Esophagus squamous epithelium (tissue), 5 donors: ENCODE data around the gene CD38. TPM values are rescaled to one million over a fixed set of nuclear protein-coding genes. Genes with fewer than 3 reads are reported as not detected.

ENCODE experiments used
- DNase-seq: peaks from one replicate; lab custom pipeline; 2025; lab: John Stamatoyannopoulos, UW
- H3K27ac ChIP-seq, 4 donors: fragments of 200-600 bp; sonication (generic); one replicate each; pipeline ENCODE4 v1.5.1; 2016 to 2019; ENCODE audit warnings: mild to moderate bottlenecking in 1 of 4
- H3K27me3 ChIP-seq, 4 donors: fragments of 200-600 bp; sonication (generic); 1 replicate in 3 of 4; 2 replicates in 1 of 4; pipeline versions ENCODE4 v1.5.1 to v1.6.0; 2017 to 2021; ENCODE audit warnings: antibody characterized with exemption in 1 of 4
- H3K36me3 ChIP-seq, 3 donors: fragments of 200-600 bp; sonication (generic); one replicate each; pipeline ENCODE4 v1.5.1; 2016 to 2019
- H3K4me1 ChIP-seq, 3 donors: fragments of 200-600 bp; sonication (generic); one replicate each; pipeline ENCODE4 v1.5.1; 2017 to 2019
- H3K4me3 ChIP-seq, 4 donors: fragments of 200-600 bp; sonication (generic); 1 replicate in 3 of 4; 2 replicates in 1 of 4; pipeline ENCODE4 v1.5.1; 2016 to 2019; ENCODE audit warnings: mild to moderate bottlenecking in 2 of 4, moderate library complexity in 1 of 4
- H3K9me3 ChIP-seq, 3 donors: fragments of 200-600 bp; sonication (generic); one replicate each; pipeline ENCODE4 v1.5.1; 2016 to 2019
- CTCF ChIP-seq, 6 experiments: fragments of 450-650 bp in 4 of 6; fragments of 200-600 bp in 2 of 6; sonication (generic) in 2 of 6; IDR thresholded peaks; one replicate each; pipeline ENCODE4 v1.5.1; 2016 to 2019; ENCODE audit warnings: antibody characterized with exemption in 6 of 6, mild to moderate bottlenecking in 4 of 6, moderate library complexity in 4 of 6
- POLR2A ChIP-seq, 4 donors: fragments of 450-650 bp; IDR thresholded peaks; one replicate each; pipeline ENCODE4 v1.6.1; 2017; ENCODE audit warnings: antibody characterized with exemption in 4 of 4, mild to moderate bottlenecking in 4 of 4, moderate library complexity in 3 of 4
- WGBS, 2 donors: methylation state at CpG; one replicate each; pipeline ENCODE4 v1.1.5; 2018; 5-methylcytosine and 5-hydroxymethylcytosine counted together
- intact Hi-C: fragments of 100-400 bp; cut with DNase I; formaldehyde crosslinking; loops from one replicate; pipeline ENCODE4 v1.15.0; 2022
- total RNA-seq, 4 donors: library from RNA; depleted of rRNA; stranded (reverse); fragments of >200 nt; gene quantifications; one replicate each; pipeline ENCODE4 v1.1.0, GENCODE V29; 2016
- donor health status: DM: yes; HTN: yes; CAD: no.

The CD38 gene
- total RNA-seq, 4 donors from 2014 or later, result 1.1 to 2.5 (median 1.9) TPM

- TF ChIP-seq CTCF (IDR thresholded peaks at IDR 0.05), result no peak
- TF ChIP-seq POLR2A (IDR thresholded peaks at IDR 0.05), result no peak
- intact Hi-C loops, result no loop called here
- 82 to 93% methylated on average over 3 of the region's 3 CpGs for WGBS, 2 donors
Measured at GRCh38 chr4:15901007-15901406, 122.9 kb downstream of the CD38 start.

GRCh38 chr4:15901998-15902397 lies 123.9 kb downstream of the CD38 start:
- intact Hi-C loops, result no loop called here
- Histone ChIP-seq H3K27me3 (peaks cover 0 to 4% (median 0%) of the 10 kb centered on the region in 4 donors), H3K4me3 (no peak overlapping the region), H3K36me3 (no peaks in the 10 kb centered on the region), H3K4me1 (peaks cover 6 to 53% (median 22%) of the 10 kb centered on the region in 3 donors), H3K27ac (no peak overlapping the region), H3K9me3 (no peaks in the 10 kb centered on the region)
- no peak for DNase-seq
- 68 to 73% methylated on average over 2 of the region's 2 CpGs for WGBS, 2 donors
- TF ChIP-seq POLR2A (IDR thresholded peaks at IDR 0.05) (no peak), CTCF (IDR thresholded peaks at IDR 0.05) (no peak)

More at GRCh38 chr4:15901007-15901406, 122.9 kb downstream of the CD38 start:
- DNase-seq, result no peak
- Histone ChIP-seq H3K9me3 (no peaks in the 10 kb centered on the region), H3K36me3 (no peaks in the 10 kb centered on the region), H3K27me3 (peaks cover 0 to 3% (median 0%) of the 10 kb centered on the region in 4 donors), H3K27ac (no peak overlapping the region), H3K4me3 (no peak overlapping the region), H3K4me1 (peaks cover 6 to 46% (median 16%) of the 10 kb centered on the region in 3 donors)

GRCh38 chr4:15902746-15903145 lies 124.6 kb downstream of the CD38 start:
- H3K4me3 ChIP-seq, result no peak overlapping the region
- 73 to 82% methylated on average over 2 of the region's 2 CpGs for WGBS, 2 donors
- DNase-seq, result no peak
- no peak overlapping the region for H3K27ac ChIP-seq
- H3K4me1 ChIP-seq, result peaks cover 6 to 55% (median 19%) of the 10 kb centered on the region in 3 donors
- no peak for TF ChIP-seq CTCF (IDR thresholded peaks at IDR 0.05)
- no peak for TF ChIP-seq POLR2A (IDR thresholded peaks at IDR 0.05)
- intact Hi-C loops, result no loop called here
- H3K36me3 ChIP-seq, result no peaks in the 10 kb centered on the region
- no peaks in the 10 kb centered on the region for H3K9me3 ChIP-seq
- H3K27me3 ChIP-seq, result peaks cover 0 to 4% (median 0%) of the 10 kb centered on the region in 4 donors

Other genes starting within 250 kb of the CD38 start
- gene FBXL5, start 123.0 kb upstream of the CD38 start, total RNA-seq, result 100 to 1,000 TPM in 1 of 4 donors, 10 to 100 TPM in 3; 39.2 to 119 (median 72.3) TPM
- 10 to 100 TPM; 17.1 to 39.6 (median 31.4) TPM for gene FAM200B, start 96.5 kb upstream of the CD38 start, total RNA-seq
- gene BST1, start 75.3 kb upstream of the CD38 start, total RNA-seq, result 1 to 10 TPM in 3 of 4 donors, under 1 TPM in 1; 0.97 to 7.4 (median 3.6) TPM
- 100 to 1,000 TPM; 386 to 630 (median 528) TPM for gene FGFBP1, start 160.4 kb downstream of the CD38 start, total RNA-seq
- not detected for gene FGFBP2, start 184.8 kb downstream of the CD38 start, total RNA-seq